Measurements from ENCODE around the gene UTP18.

DNA sequence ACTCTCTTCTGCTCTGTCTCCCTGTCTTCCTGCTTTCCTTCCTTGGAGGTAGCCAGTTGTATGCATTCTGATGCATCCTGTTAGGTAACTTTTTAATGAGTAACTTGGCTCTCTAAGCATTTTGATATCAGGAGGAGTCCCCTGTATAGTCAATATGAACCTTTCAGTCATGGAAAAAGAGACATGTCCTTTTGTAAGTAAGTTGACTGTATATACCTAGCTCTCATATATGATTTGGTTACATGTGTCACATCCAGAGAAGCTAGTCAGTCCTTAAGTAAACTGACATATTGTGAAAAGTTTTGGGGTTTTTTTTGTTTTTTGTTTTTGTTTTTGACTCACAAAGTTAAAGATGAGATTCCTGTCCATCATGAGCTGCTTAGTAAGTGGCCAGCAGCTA lies 18.8 kb downstream of the UTP18 start:
- TF ChIP-seq EZH2 (IDR thresholded peaks at IDR 0.05; ENCODE audit: borderline replicate concordance, low read length): no peak
- TF ChIP-seq, protein P1, sequence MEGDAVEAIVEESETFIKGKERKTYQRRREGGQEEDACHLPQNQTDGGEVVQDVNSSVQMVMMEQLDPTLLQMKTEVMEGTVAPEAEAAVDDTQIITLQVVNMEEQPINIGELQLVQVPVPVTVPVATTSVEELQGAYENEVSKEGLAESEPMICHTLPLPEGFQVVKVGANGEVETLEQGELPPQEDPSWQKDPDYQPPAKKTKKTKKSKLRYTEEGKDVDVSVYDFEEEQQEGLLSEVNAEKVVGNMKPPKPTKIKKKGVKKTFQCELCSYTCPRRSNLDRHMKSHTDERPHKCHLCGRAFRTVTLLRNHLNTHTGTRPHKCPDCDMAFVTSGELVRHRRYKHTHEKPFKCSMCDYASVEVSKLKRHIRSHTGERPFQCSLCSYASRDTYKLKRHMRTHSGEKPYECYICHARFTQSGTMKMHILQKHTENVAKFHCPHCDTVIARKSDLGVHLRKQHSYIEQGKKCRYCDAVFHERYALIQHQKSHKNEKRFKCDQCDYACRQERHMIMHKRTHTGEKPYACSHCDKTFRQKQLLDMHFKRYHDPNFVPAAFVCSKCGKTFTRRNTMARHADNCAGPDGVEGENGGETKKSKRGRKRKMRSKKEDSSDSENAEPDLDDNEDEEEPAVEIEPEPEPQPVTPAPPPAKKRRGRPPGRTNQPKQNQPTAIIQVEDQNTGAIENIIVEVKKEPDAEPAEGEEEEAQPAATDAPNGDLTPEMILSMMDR (IDR thresholded peaks at IDR 0.05; ENCODE audit: low read length): no peak
